Liver (tissue), 9 donors: ENCODE measurements around the gene AFAP1. TPM values are rescaled to one million over a fixed set of nuclear protein-coding genes. Genes with fewer than 3 reads are reported as not detected.

Source experiments
- DNase-seq: peaks from one replicate; pipeline ENCODE4 v3.0.0-alpha.2; 2017; ENCODE audit warnings: low spot score
- H3K27ac ChIP-seq, 2 donors: one replicate each; pipeline ENCODE4 v1.7.0; 2013; ENCODE audit warnings: inconsistent platforms in 2 of 2, low read length in 2 of 2, control low read depth in 1 of 2, low read depth in 1 of 2, mild to moderate bottlenecking in 1 of 2
- H3K27me3 ChIP-seq, 4 donors: one replicate each; pipeline versions ENCODE4 v1.6.1 to v1.7.0; 2013; ENCODE audit warnings: low read length in 3 of 4, inconsistent platforms in 1 of 4, mild to moderate bottlenecking in 1 of 4, moderate library complexity in 1 of 4; ENCODE audit not compliant: control insufficient read depth in 4 of 4, insufficient read depth in 4 of 4
- H3K36me3 ChIP-seq, 4 donors: one replicate each; pipeline versions ENCODE4 v1.6.1 to v1.7.0; 2013; ENCODE audit warnings: low read length in 3 of 4, mild to moderate bottlenecking in 3 of 4, low read depth in 1 of 4, moderate library complexity in 1 of 4; ENCODE audit not compliant: control insufficient read depth in 4 of 4, insufficient read depth in 3 of 4
- H3K4me1 ChIP-seq, 4 donors: one replicate each; pipeline versions ENCODE4 v1.6.1 to v1.7.0; 2013; ENCODE audit warnings: low read length in 3 of 4, mild to moderate bottlenecking in 3 of 4, moderate library complexity in 1 of 4; ENCODE audit not compliant: control insufficient read depth in 4 of 4, insufficient read depth in 4 of 4
- H3K4me3 ChIP-seq, 3 donors: one replicate each; pipeline versions ENCODE4 v1.6.1 to v1.7.0; 2013; ENCODE audit warnings: low read length in 3 of 3, control low read depth in 1 of 3, low read depth in 1 of 3, mild to moderate bottlenecking in 1 of 3
- H3K9ac ChIP-seq, 2 donors: one replicate each; pipeline ENCODE4 v1.7.0; 2013; ENCODE audit warnings: low read length in 2 of 2, mild to moderate bottlenecking in 2 of 2, moderate library complexity in 2 of 2, control low read depth in 1 of 2, low read depth in 1 of 2
- H3K9me3 ChIP-seq, 4 donors: one replicate each; pipeline versions ENCODE4 v1.6.1 to v1.7.0; 2013; ENCODE audit warnings: low read length in 3 of 4; ENCODE audit not compliant: control insufficient read depth in 4 of 4
- HNF4A ChIP-seq, 2 donors: conservative IDR thresholded peaks; 2 replicates each; pipeline ENCODE4 v1.6.1; 2016; ENCODE audit warnings: antibody characterized with exemption in 2 of 2, mild to moderate bottlenecking in 2 of 2
- NR2F2 ChIP-seq: IDR thresholded peaks from 2 replicates; pipeline ENCODE4 v1.6.1; 2016; ENCODE audit warnings: antibody characterized with exemption
- SP1 ChIP-seq: IDR thresholded peaks from 2 replicates; pipeline ENCODE4 v1.6.1; 2018; ENCODE audit warnings: antibody characterized with exemption, mild to moderate bottlenecking
- TAF1 ChIP-seq: conservative IDR thresholded peaks from 2 replicates; pipeline ENCODE4 v1.6.1; 2016; ENCODE audit warnings: antibody characterized with exemption, mild to moderate bottlenecking
- YY1 ChIP-seq: IDR thresholded peaks from 2 replicates; pipeline ENCODE4 v1.6.1; 2016; ENCODE audit warnings: antibody characterized with exemption, mild to moderate bottlenecking
- WGBS: extraction: QIAGEN DNeasy Blood & Tissue Kit; methylation state at CpG from one replicate; pipeline ENCODE4 v1.1.7; 2013; 5-methylcytosine and 5-hydroxymethylcytosine counted together
- polyA plus RNA-seq, 2 donors: library from polyadenylated mRNA; stranded (reverse) in 1 of 2; unstranded in 1 of 2; fragments of 200-250 nt in 1 of 2; fragments of >200 nt in 1 of 2; fragmentation: Nextera tagmentation in 1 of 2; extraction: Ambion mirVana in 1 of 2; gene quantifications; one replicate each; pipeline versions ENCODE4 v1.2.1 to v1.2.3, GENCODE V29; 2013 to 2015
- total RNA-seq, 2 donors: library from RNA; depleted of rRNA; stranded (reverse); fragments of >200 nt; gene quantifications; one replicate each; pipeline ENCODE4 v1.2.3, GENCODE V29; 2014
- TF ChIP-seq, protein P1 (sequence below): fragments of 150-350 bp; IDR thresholded peaks from 2 replicates; pipeline ENCODE4 v1.5.1; 2017; ENCODE audit warnings: improper control_type of control experiment, low read depth, low read length; ENCODE audit not compliant: missing input control
- TF ChIP-seq, protein P2 (sequence below): IDR thresholded peaks from 2 replicates; pipeline ENCODE4 v1.6.1; 2016; ENCODE audit warnings: antibody characterized with exemption
- TF ChIP-seq, protein P3 (sequence below): IDR thresholded peaks from 2 replicates; pipeline ENCODE4 v1.6.1; 2016; ENCODE audit warnings: antibody characterized with exemption
- TF ChIP-seq, protein P4 (sequence below): IDR thresholded peaks from 2 replicates; pipeline ENCODE4 v1.6.1; 2016; ENCODE audit warnings: antibody characterized with exemption
- donor health status: healthy.
- donor health status: healthy.
- donor health status: healthy.
- donor health status: healthy.
- donor health status: healthy.

The AFAP1 gene
- total and polyA plus RNA-seq, 4 donors = 0.40 to 3.2 (median 1.6) TPM

DNA sequence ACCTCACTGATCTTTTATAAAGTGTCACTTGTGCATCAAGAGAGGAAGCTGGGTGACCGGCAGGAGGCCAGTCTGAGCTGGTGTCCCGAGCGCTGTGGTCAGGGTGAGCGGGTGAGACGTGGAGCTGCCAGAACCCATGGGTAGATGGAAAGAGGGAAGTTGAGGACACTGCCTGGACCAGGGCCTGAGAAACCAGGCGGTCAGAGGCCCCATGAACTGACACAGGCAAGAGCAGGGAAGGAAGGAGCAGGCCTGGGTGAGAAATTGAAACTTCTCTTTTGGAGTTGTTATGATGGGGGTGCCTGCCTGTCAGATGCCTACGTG lies 192.6 kb downstream of the AFAP1 start:
- Histone ChIP-seq H3K9ac (no peak overlapping the region), H3K36me3 (no peaks in the 10 kb centered on the region), H3K4me1 (no peaks in the 10 kb centered on the region), H3K9me3 (no peaks in the 10 kb centered on the region), H3K27me3 (no peaks in the 10 kb centered on the region), H3K4me3 (no peak overlapping the region), H3K27ac (no peak overlapping the region)
- 89% methylated on average over 7 of the region's 7 CpGs for WGBS
- no peak for DNase-seq
- TF ChIP-seq NR2F2 = no peak

DNA sequence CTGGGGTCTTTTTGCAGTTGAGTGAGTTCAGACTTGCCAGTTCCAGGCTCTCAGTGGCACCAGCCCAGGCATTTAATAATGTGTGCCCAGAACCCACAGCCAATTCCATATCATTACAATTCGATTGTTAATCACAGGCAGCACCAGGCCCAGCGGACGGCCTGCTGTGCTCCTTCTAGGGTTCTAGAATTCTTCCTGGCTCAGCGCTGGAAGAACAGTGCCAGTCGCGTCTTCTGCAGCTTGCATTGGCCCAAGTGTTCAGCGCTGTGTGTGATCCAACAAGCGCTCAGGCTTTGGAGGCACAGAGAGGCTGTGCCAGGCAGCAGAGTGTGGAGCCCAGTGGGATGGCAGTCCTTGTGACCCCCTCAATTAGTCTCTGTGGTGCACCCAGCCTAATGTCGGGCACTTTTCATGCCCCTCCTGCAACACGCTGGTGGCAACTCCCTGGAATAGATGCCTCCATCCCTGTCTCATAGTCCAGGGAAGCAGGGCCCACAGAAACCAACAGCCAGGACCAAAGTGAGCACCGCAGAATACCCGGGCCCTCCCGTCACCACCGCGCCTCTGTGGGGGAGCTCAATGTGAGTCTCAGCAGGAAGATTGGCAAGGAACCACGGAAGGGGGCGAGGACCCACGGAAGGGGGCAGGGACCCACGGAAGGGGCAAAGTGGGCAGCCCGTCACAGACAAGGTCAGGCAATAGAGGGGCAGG lies 193.2 kb downstream of the AFAP1 start:
- DNase-seq = no peak
- H3K36me3 ChIP-seq = no peaks in the 10 kb centered on the region
- WGBS = 92% methylated on average over 20 of the region's 20 CpGs
- TF ChIP-seq, protein P1, sequence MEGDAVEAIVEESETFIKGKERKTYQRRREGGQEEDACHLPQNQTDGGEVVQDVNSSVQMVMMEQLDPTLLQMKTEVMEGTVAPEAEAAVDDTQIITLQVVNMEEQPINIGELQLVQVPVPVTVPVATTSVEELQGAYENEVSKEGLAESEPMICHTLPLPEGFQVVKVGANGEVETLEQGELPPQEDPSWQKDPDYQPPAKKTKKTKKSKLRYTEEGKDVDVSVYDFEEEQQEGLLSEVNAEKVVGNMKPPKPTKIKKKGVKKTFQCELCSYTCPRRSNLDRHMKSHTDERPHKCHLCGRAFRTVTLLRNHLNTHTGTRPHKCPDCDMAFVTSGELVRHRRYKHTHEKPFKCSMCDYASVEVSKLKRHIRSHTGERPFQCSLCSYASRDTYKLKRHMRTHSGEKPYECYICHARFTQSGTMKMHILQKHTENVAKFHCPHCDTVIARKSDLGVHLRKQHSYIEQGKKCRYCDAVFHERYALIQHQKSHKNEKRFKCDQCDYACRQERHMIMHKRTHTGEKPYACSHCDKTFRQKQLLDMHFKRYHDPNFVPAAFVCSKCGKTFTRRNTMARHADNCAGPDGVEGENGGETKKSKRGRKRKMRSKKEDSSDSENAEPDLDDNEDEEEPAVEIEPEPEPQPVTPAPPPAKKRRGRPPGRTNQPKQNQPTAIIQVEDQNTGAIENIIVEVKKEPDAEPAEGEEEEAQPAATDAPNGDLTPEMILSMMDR = no peak
- TF ChIP-seq YY1 = no peak
- no peak for TF ChIP-seq TAF1
- TF ChIP-seq, protein P2, sequence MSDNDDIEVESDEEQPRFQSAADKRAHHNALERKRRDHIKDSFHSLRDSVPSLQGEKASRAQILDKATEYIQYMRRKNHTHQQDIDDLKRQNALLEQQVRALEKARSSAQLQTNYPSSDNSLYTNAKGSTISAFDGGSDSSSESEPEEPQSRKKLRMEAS = no peak
- no peak overlapping the region for H3K9ac ChIP-seq
- no peaks in the 10 kb centered on the region for H3K9me3 ChIP-seq
- no peaks in the 10 kb centered on the region for H3K4me1 ChIP-seq
- H3K27ac ChIP-seq = no peak overlapping the region
- H3K27me3 ChIP-seq = no peaks in the 10 kb centered on the region
- no peak overlapping the region for H3K4me3 ChIP-seq

DNA sequence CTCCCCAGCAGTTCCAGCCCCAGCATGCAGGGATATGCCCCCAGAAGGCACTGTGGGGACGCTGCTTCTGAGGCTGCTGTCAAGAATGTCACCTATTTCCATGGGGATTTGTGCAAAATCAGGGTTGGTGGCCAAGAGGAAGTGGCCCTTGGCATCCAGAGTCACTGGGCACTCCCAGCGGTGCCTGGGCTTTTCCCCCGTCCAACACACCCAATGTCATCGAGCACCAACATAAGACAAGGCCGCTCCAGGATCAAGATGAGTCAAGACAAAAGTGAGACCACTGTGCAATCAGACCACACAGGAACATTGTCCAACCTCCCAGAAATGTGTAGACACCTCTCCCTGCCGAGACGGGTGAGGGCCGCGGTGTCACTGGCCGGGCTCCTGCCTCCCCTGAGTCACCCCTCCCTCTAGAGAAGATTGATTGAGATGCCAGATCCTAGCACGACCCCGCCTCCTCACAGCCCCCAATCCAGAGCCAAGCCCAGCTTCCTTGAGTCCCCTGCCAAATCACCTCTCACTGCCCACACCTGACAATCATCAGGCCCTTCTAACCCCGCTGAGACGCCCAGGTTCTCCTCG lies 194.3 kb downstream of the AFAP1 start:
- Histone ChIP-seq H3K4me1 (no peaks in the 10 kb centered on the region), H3K9ac (no peak overlapping the region), H3K27me3 (no peaks in the 10 kb centered on the region), H3K4me3 (no peak overlapping the region), H3K9me3 (no peaks in the 10 kb centered on the region), H3K36me3 (no peaks in the 10 kb centered on the region), H3K27ac (no peak overlapping the region)
- 87% methylated on average over 15 of the region's 15 CpGs for WGBS
- TF ChIP-seq HNF4A (conservative IDR thresholded peaks at IDR 0.05) (no peak), NR2F2 (no peak), SP1 (no peak)
- TF ChIP-seq, protein P3, sequence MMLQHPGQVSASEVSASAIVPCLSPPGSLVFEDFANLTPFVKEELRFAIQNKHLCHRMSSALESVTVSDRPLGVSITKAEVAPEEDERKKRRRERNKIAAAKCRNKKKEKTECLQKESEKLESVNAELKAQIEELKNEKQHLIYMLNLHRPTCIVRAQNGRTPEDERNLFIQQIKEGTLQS = no peak
- TF ChIP-seq, protein P4, sequence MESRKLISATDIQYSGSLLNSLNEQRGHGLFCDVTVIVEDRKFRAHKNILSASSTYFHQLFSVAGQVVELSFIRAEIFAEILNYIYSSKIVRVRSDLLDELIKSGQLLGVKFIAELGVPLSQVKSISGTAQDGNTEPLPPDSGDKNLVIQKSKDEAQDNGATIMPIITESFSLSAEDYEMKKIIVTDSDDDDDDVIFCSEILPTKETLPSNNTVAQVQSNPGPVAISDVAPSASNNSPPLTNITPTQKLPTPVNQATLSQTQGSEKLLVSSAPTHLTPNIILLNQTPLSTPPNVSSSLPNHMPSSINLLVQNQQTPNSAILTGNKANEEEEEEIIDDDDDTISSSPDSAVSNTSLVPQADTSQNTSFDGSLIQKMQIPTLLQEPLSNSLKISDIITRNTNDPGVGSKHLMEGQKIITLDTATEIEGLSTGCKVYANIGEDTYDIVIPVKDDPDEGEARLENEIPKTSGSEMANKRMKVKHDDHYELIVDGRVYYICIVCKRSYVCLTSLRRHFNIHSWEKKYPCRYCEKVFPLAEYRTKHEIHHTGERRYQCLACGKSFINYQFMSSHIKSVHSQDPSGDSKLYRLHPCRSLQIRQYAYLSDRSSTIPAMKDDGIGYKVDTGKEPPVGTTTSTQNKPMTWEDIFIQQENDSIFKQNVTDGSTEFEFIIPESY = no peak
- no peak for DNase-seq
